SK-N-SH (cell line): ENCODE data around the gene CMPK1. TPM values are rescaled to one million over a fixed set of nuclear protein-coding genes. Genes with fewer than 3 reads are reported as not detected.

Experiments used
- CTCF ChIA-PET: fragments of 300-600, 350-600 bp; formaldehyde crosslinking; extraction: SDS; loops from one replicate; lab custom pipeline; 2021; lab: Yijun Ruan, JAX
- POLR2A ChIA-PET: fragments of 350-600 bp; sonication (Branson Sonifier 250); formaldehyde crosslinking; extraction: SDS; loops from one replicate; lab custom pipeline; 2020; ENCODE audit warnings: antibody characterized with exemption, inconsistent platforms; lab: Yijun Ruan, JAX
- DNase-seq: peaks from one replicate; pipeline ENCODE4 v3.0.0; 2012
- H2AFZ ChIP-seq: fragments of 200-600 bp; sonication (generic); 2 replicates; pipeline ENCODE4 v1.8.1; 2016; ENCODE audit warnings: antibody characterized with exemption, mild to moderate bottlenecking, low read depth
- H3F3A ChIP-seq: fragments of 200-600 bp; sonication (generic); replicated peaks from 2 replicates; pipeline ENCODE3; 2016; ENCODE audit warnings: antibody characterized with exemption, mild to moderate bottlenecking; ENCODE audit not compliant: insufficient read depth
- H3K27ac ChIP-seq, 2 experiments: fragments of 200-500 bp in 1 of 2; fragments of 200-600 bp in 1 of 2; sonication (Bioruptor generic) in 1 of 2; sonication (generic), shearing (Covaris generic) in 1 of 2; 2 replicates each; pipeline versions ENCODE4 v1.5.1 to v1.6.1; 2014 to 2016; ENCODE audit warnings: low read depth in 2 of 2, inconsistent platforms in 1 of 2, low read length in 1 of 2, mild to moderate bottlenecking in 1 of 2, mixed read lengths in 1 of 2
- H3K27me3 ChIP-seq: fragments of 200-600 bp; sonication (generic), shearing (Covaris generic); 2 replicates; pipeline ENCODE4 v1.6.1; 2016; ENCODE audit warnings: mixed run types; ENCODE audit not compliant: insufficient read depth
- H3K36me3 ChIP-seq, 2 experiments: fragments of 200-500 bp in 1 of 2; fragments of 200-600 bp in 1 of 2; sonication (Bioruptor generic) in 1 of 2; sonication (generic) in 1 of 2; replicated peaks in 1 of 2; 2 replicates each; pipeline versions ENCODE3 to v1.5.1; 2014 to 2016; ENCODE audit warnings: low read length in 1 of 2, mild to moderate bottlenecking in 1 of 2; ENCODE audit not compliant: insufficient read depth in 2 of 2, control insufficient read depth in 1 of 2
- H3K4me1 ChIP-seq, 2 experiments: fragments of 200-500 bp in 1 of 2; fragments of 200-600 bp in 1 of 2; sonication (Bioruptor generic) in 1 of 2; sonication (generic), shearing (Covaris generic) in 1 of 2; 2 replicates each; pipeline versions ENCODE4 v1.5.1 to v1.6.1; 2014 to 2016; ENCODE audit warnings: low read depth in 1 of 2, low read length in 1 of 2, mixed run types in 1 of 2; ENCODE audit not compliant: insufficient read depth in 2 of 2, control insufficient read depth in 1 of 2
- H3K4me2 ChIP-seq: fragments of 200-600 bp; sonication (generic), shearing (Covaris generic); 2 replicates; pipeline ENCODE4 v1.6.1; 2017; ENCODE audit warnings: mixed run types
- H3K4me3 ChIP-seq, 2 experiments: fragments of 200-500 bp in 1 of 2; fragments of 200-600 bp in 1 of 2; sonication (Bioruptor generic) in 1 of 2; sonication (generic), shearing (Covaris generic) in 1 of 2; 2 replicates each; pipeline versions ENCODE4 v1.5.1 to v1.8.1; 2014 to 2016; ENCODE audit warnings: low read depth in 2 of 2, inconsistent platforms in 1 of 2, low read length in 1 of 2, mild to moderate bottlenecking in 1 of 2, mixed read lengths in 1 of 2, moderate library complexity in 1 of 2
- H3K79me2 ChIP-seq: fragments of 200-600 bp; sonication (generic); 2 replicates; pipeline ENCODE4 v1.8.1; 2017; ENCODE audit warnings: mild to moderate bottlenecking; ENCODE audit not compliant: insufficient read depth
- H3K9ac ChIP-seq: fragments of 200-600 bp; sonication (generic); 2 replicates; pipeline ENCODE4 v1.6.1; 2017; ENCODE audit warnings: mixed run types
- H3K9me2 ChIP-seq: fragments of 200-600 bp; sonication (generic); 2 replicates; pipeline ENCODE4 v1.6.1; 2017; ENCODE audit warnings: mixed run types
- H3K9me3 ChIP-seq: fragments of 200-600 bp; sonication (generic); 2 replicates; pipeline ENCODE4 v1.6.1; 2017; ENCODE audit warnings: mixed run types, mild to moderate bottlenecking, moderate library complexity
- H4K20me1 ChIP-seq: fragments of 200-600 bp; sonication (generic); 2 replicates; pipeline ENCODE4 v1.6.1; 2017; ENCODE audit warnings: mild to moderate bottlenecking, mixed run types; ENCODE audit not compliant: insufficient read depth
- CHD2 ChIP-seq: fragments of 150-350 bp; IDR thresholded peaks from 2 replicates; pipeline ENCODE4 v1.6.1; 2018; ENCODE audit warnings: low read length; ENCODE audit not compliant: partially characterized antibody
- CTCF ChIP-seq: fragments of 200-600 bp; sonication (generic); IDR thresholded peaks from 2 replicates; pipeline ENCODE4 v1.6.1; 2017; ENCODE audit warnings: antibody characterized with exemption, mild to moderate bottlenecking, moderate library complexity
- FOSL2 ChIP-seq: IDR thresholded peaks from 2 replicates; pipeline ENCODE4 v1.4.0; 2012; ENCODE audit warnings: low read depth, mild to moderate bottlenecking, moderate library complexity, borderline replicate concordance
- FOXJ3 ChIP-seq: sonication (generic); formaldehyde crosslinking; IDR thresholded peaks from 2 replicates; pipeline ENCODE4 v1.5.1; 2020; ENCODE audit warnings: mild to moderate bottlenecking, missing genetic modification reagents
- GABPA ChIP-seq: IDR thresholded peaks from 2 replicates; pipeline ENCODE4 v1.4.0; 2012; ENCODE audit warnings: low read depth, mild to moderate bottlenecking
- MAX ChIP-seq: IDR thresholded peaks from 2 replicates; pipeline ENCODE4 v1.4.0; 2012; ENCODE audit warnings: low read depth
- MEF2A ChIP-seq: IDR thresholded peaks from 2 replicates; pipeline ENCODE4 v1.4.0; 2012; ENCODE audit warnings: low read depth, borderline replicate concordance
- MXI1 ChIP-seq: IDR thresholded peaks from 2 replicates; pipeline ENCODE4 v1.6.1; 2012; ENCODE audit warnings: mild to moderate bottlenecking, low read depth, low read length, improper control_type of control experiment
- NFIC ChIP-seq: IDR thresholded peaks from 2 replicates; pipeline ENCODE4 v1.4.0; 2012; ENCODE audit warnings: borderline replicate concordance
- PBX3 ChIP-seq: IDR thresholded peaks from 2 replicates; pipeline ENCODE4; 2012
- POLR2AphosphoS5 ChIP-seq: IDR thresholded peaks from 2 replicates; pipeline ENCODE4 v1.6.1; 2012; ENCODE audit warnings: low read depth, low read length
- RCOR1 ChIP-seq: fragments of 150-350 bp; IDR thresholded peaks from 2 replicates; pipeline ENCODE4 v1.6.1; 2017; ENCODE audit warnings: antibody characterized with exemption, low read length
- RFX5 ChIP-seq: IDR thresholded peaks from 2 replicates; pipeline ENCODE4 v1.6.1; 2012; ENCODE audit warnings: mild to moderate bottlenecking, improper control_type of control experiment, low read length
- SIN3A ChIP-seq: IDR thresholded peaks from 2 replicates; pipeline ENCODE4 v1.6.1; 2012; ENCODE audit warnings: low read depth, mild to moderate bottlenecking, low read length, moderate library complexity, borderline replicate concordance
- SMC3 ChIP-seq: IDR thresholded peaks from 2 replicates; pipeline ENCODE4 v1.6.1; 2012; ENCODE audit warnings: low read depth, low read length, improper control_type of control experiment
- TAF1 ChIP-seq: IDR thresholded peaks from 2 replicates; pipeline ENCODE4 v1.6.1; 2012; ENCODE audit warnings: low read depth, mild to moderate bottlenecking, low read length, moderate library complexity, borderline replicate concordance
- TCF12 ChIP-seq: IDR thresholded peaks from 2 replicates; pipeline ENCODE4 v1.4.0; 2012
- TEAD4 ChIP-seq: IDR thresholded peaks from 2 replicates; pipeline ENCODE4 v1.4.0; 2012; ENCODE audit warnings: mild to moderate bottlenecking, borderline replicate concordance; ENCODE audit not compliant: insufficient read depth
- YY1 ChIP-seq: IDR thresholded peaks from 2 replicates; pipeline ENCODE4 v1.4.0; 2012; ENCODE audit warnings: low read depth, mild to moderate bottlenecking
- WGBS: methylation state at CpG from one replicate; pipeline ENCODE4 v1.1.6; 2017; ENCODE audit warnings: low lambda C conversion rate; 5-methylcytosine and 5-hydroxymethylcytosine counted together
- polyA plus RNA-seq, 3 experiments: library from polyadenylated mRNA; depleted of rRNA; stranded (reverse); fragments of >200 nt; gene quantifications; 2 replicates each; pipeline ENCODE4 v1.2.3, GENCODE V29; 2012

The CMPK1 gene
- polyA plus RNA-seq, 1 of the 3 experiments (the other 2 are of a cell fraction) = 17.5 TPM

GRCh38 chr1:47325528-47325927, 8.1 kb upstream of the CMPK1 start:
- CTCF ChIA-PET = interaction anchor here (1.0 to 1.4 kb wide), 2 partner anchors 133 to 146 kb away, joined by 3 to 6 read pairs; no protein-coding TSS in a partner anchor
- DNase-seq = no peak
- H4K20me1 ChIP-seq = no peaks in the 10 kb centered on the region

More at GRCh38 chr1:47325528-47325927, 8.1 kb upstream of the CMPK1 start:
- H3K79me2 ChIP-seq = no peaks in the 10 kb centered on the region
- no peak overlapping the region for H3K4me2 ChIP-seq
- WGBS = 80% methylated on average over 2 of the region's 2 CpGs
- no peak overlapping the region for H3K27ac ChIP-seq
- no peaks in the 10 kb centered on the region for H3F3A ChIP-seq
- no peak overlapping the region for H3K4me3 ChIP-seq
- POLR2A ChIA-PET = interaction anchor here (1.1 kb wide), 1 partner anchor 8 kb away, joined by 5 read pairs; the partner anchor contains the start of gene CMPK1
- no peak overlapping the region for H2AFZ ChIP-seq
- H3K9me3 ChIP-seq = no peaks in the 10 kb centered on the region
- H3K9me2 ChIP-seq = no peaks in the 10 kb centered on the region
- H3K36me3 ChIP-seq = no peaks in the 10 kb centered on the region
- no peaks in the 10 kb centered on the region for H3K27me3 ChIP-seq
- TF ChIP-seq TCF12 (no peak), TAF1 (no peak), CHD2 (no peak), TEAD4 (no peak), FOXJ3 (no peak), RCOR1 (no peak), POLR2AphosphoS5 (no peak), SIN3A (no peak), FOSL2 (no peak), GABPA (no peak), RFX5 (no peak), MEF2A (no peak), MAX (no peak), YY1 (no peak), NFIC (no peak), CTCF (no peak), MXI1 (no peak), PBX3 (no peak), SMC3 (no peak)
- no peaks in the 10 kb centered on the region for H3K4me1 ChIP-seq
- H3K9ac ChIP-seq = no peak overlapping the region
